Naive thymus-derived CD8-positive, alpha-beta T cell (primary cell): ENCODE data around the gene POMT1. TPM values are rescaled to one million over a fixed set of nuclear protein-coding genes. Genes with fewer than 3 reads are reported as not detected.
"Not testable (repeated sequence)": the region's sequence is repeated elsewhere in the genome, so short reads cannot be mapped to it uniquely, and the experiment has no call there.

Experiments
- ATAC-seq, 2 donors: fragments of 150-1000 bp; cut with Tn5 transposase in 1 of 2; sonication (Bioruptor Pico), chemical (Tn5 transposase) in 1 of 2; 1 replicate in 1 of 2; 2 replicates in 1 of 2; pipeline ENCODE4 v1.10.0; 2021; ENCODE audit warnings: mild to moderate bottlenecking in 2 of 2, moderate library complexity in 2 of 2
- POLR2A ChIA-PET: fragments of 350-600 bp; sonication (Branson Sonifier 250); formaldehyde crosslinking; loops from one replicate; lab custom pipeline; 2021; ENCODE audit warnings: antibody characterized with exemption; lab: Charles Lee
- DNase-seq, 10 donors: peaks; one replicate each; pipeline versions ENCODE4 v3.0.0 to v3.0.0-alpha.2; 2020 to 2022
- H3K27ac Mint-ChIP-seq, 10 donors: one replicate each; pipeline ENCODE4 v1.8.0; 2020 to 2022; ENCODE audit warnings: mild to moderate bottlenecking in 10 of 10, mixed read lengths in 10 of 10, moderate library complexity in 4 of 10, inconsistent platforms in 1 of 10
- H3K27me3 Mint-ChIP-seq, 5 donors: one replicate each; pipeline ENCODE4 v1.8.0; 2021 to 2022; ENCODE audit warnings: mixed read lengths in 5 of 5
- H3K36me3 Mint-ChIP-seq, 3 donors: one replicate each; pipeline ENCODE4 v1.8.0; 2020 to 2022; ENCODE audit warnings: mixed read lengths in 3 of 3, mild to moderate bottlenecking in 2 of 3, inconsistent platforms in 1 of 3
- H3K4me1 Mint-ChIP-seq, 4 donors: one replicate each; pipeline ENCODE4 v1.8.0; 2021 to 2022; ENCODE audit warnings: mixed read lengths in 4 of 4
- H3K4me3 Mint-ChIP-seq, 10 donors: one replicate each; pipeline ENCODE4 v1.8.0; 2020 to 2022; ENCODE audit warnings: mild to moderate bottlenecking in 10 of 10, mixed read lengths in 10 of 10, moderate library complexity in 6 of 10, inconsistent platforms in 1 of 10
- H3K9me3 Mint-ChIP-seq, 9 donors: one replicate each; pipeline ENCODE4 v1.8.0; 2020 to 2022; ENCODE audit warnings: mixed read lengths in 9 of 9, mild to moderate bottlenecking in 3 of 9, inconsistent platforms in 1 of 9, moderate library complexity in 1 of 9
- polyA plus RNA-seq, 3 donors: library from polyadenylated mRNA; unstranded; fragments of 300-500 nt; fragmentation: Illumina TruSeq; gene quantifications; one replicate each; pipeline ENCODE4 v1.2.3, GENCODE V29; 2021
- total RNA-seq, 8 experiments: library from RNA in 2 of 8; stranded (reverse) in 2 of 8; gene quantifications; one replicate each; pipeline ENCODE4 v1.2.3 and lab custom pipeline; 2021 to 2026

POMT1 gene
- total and polyA plus RNA-seq, 5 experiments from 2014 or later = 7.4 to 48.9 (median 11.1) TPM

DNA sequence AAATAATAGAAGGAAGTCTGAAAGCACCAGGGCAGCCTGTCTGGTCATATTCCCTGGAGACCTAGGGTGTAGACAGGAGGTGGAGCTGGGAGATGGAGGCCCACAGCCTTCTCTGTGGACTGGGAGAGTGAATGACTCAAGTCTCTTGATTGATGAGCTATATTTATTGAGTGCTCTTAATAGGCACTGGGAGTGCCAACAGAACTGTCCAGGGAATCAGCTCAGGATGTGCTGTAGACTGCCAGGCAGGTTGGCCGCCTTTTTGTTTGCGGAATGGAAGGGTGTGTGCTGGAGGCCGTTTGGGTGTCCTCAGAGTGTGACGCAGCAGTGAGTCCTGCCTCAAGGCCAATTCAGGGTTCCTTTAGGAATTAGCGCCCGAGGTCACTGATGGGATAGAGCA is 33.4 kb upstream of the POMT1 start:
- peak overlapping the region in 2 of 10 donors; percentile 59 to 65 for H3K27ac Mint-ChIP-seq
- H3K9me3 Mint-ChIP-seq = no peaks in the 10 kb centered on the region
- ATAC-seq = no peak
- peaks cover 13 to 94% (median 34%) of the 10 kb centered on the region in 3 donors for H3K36me3 Mint-ChIP-seq
- DNase-seq = no peak
- peaks cover 0 to 19% (median 12%) of the 10 kb centered on the region in 4 donors for H3K4me1 Mint-ChIP-seq
- H3K4me3 Mint-ChIP-seq = no peak overlapping the region
- POLR2A ChIA-PET = interaction anchor here (0.8 kb wide), 1 partner anchor 23 kb away, joined by 4 read pairs; no protein-coding TSS in a partner anchor
- H3K27me3 Mint-ChIP-seq = no peaks in the 10 kb centered on the region

DNA sequence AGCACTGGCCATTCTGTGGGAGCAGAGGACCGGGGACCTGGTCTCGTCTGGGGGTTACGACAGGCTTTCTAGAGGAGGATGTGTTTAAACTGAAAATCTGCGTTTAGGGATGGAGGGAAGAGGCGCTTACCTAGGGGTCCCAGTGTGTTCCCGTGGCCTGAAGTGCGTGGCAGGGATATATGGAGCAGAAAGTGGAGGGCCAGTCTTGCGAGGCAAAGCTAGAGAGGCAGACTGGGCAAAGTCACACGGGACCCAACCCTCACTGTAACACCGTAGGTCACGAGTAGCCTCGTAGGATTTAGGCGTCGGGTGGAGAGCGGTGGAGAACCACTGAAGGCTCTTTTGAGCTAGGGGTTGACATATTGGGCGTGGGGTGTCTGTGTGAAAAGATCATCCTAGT is 32.8 kb upstream of the POMT1 start:
- DNase-seq (no peak), ATAC-seq (no peak)
- Mint-ChIP-seq H3K27me3 (no peaks in the 10 kb centered on the region), H3K4me3 (peak overlapping the region in 2 of 10 donors; percentile 5 to 28), H3K36me3 (peaks cover 13 to 94% (median 36%) of the 10 kb centered on the region in 3 donors), H3K9me3 (no peaks in the 10 kb centered on the region), H3K4me1 (peaks cover 0 to 19% (median 13%) of the 10 kb centered on the region in 4 donors), H3K27ac (peak overlapping the region in 5 of 10 donors; percentile 8 to 85 (median 54))
- POLR2A ChIA-PET = interaction anchor here (0.6 kb wide), 2 partner anchors 21 to 230 kb away, joined by 3 to 5 read pairs; no protein-coding TSS in a partner anchor

DNA sequence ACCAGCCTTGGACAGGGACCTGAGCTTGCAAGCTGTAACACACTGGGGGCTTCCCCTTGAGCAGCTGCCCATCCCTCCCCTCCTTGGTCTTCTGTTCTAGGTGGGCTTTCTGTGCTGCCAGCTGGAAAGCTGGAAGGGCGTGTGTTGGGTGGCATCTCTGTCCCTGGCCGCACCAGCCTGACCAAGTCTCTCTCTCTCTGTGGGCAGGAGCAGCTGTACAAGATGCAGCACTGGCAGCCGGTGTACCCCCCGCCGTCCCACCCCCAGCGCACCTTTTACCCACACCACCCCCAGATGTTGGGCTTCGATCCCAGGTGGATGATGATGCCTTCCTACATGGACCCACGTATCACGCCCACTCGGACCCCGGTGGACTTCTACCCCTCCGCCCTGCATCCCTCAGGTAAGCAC is 32.1 kb upstream of the POMT1 start:
- ATAC-seq = no peak
- peaks cover 13 to 94% (median 31%) of the 10 kb centered on the region in 3 donors for H3K36me3 Mint-ChIP-seq
- peak overlapping the region in 3 of 10 donors; percentile 4 to 49 (median 24) for H3K27ac Mint-ChIP-seq
- peaks cover 0 to 16% (median 13%) of the 10 kb centered on the region in 4 donors for H3K4me1 Mint-ChIP-seq
- DNase-seq = no peak
- POLR2A ChIA-PET = interaction anchor here (0.6 kb wide), 2 partner anchors 22 to 231 kb away, joined by 3 to 5 read pairs; no protein-coding TSS in a partner anchor
- no peaks in the 10 kb centered on the region for H3K9me3 Mint-ChIP-seq
- no peak overlapping the region for H3K4me3 Mint-ChIP-seq
- no peaks in the 10 kb centered on the region for H3K27me3 Mint-ChIP-seq

DNA sequence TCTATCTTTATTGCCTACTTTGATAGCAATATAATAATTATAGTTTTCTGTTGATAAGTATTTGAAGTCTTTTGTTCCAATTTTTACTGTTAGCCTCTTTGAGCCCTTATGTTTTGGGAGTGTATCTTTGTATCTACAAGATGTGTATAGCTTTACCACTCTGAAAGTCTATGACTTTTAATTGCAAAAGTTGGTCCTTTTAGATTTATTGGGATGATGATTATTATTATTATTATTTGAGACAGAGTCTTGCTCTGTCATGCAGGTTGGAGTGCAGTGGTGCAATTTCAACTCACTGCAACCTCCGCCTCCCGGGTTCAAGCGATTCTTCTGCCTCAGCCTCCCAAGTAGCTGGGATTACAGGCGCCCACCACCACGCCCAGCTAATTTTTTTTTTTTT is 30.6 kb upstream of the POMT1 start:
- H3K9me3 Mint-ChIP-seq, H3K27ac Mint-ChIP-seq, H3K27me3 Mint-ChIP-seq, DNase-seq, ATAC-seq, H3K4me3 Mint-ChIP-seq, POLR2A ChIA-PET: not testable (repeated sequence)
- H3K36me3 Mint-ChIP-seq = peaks cover 13 to 90% (median 29%) of the 10 kb centered on the region in 3 donors
- H3K4me1 Mint-ChIP-seq = peaks cover 0 to 17% (median 13%) of the 10 kb centered on the region in 4 donors

DNA sequence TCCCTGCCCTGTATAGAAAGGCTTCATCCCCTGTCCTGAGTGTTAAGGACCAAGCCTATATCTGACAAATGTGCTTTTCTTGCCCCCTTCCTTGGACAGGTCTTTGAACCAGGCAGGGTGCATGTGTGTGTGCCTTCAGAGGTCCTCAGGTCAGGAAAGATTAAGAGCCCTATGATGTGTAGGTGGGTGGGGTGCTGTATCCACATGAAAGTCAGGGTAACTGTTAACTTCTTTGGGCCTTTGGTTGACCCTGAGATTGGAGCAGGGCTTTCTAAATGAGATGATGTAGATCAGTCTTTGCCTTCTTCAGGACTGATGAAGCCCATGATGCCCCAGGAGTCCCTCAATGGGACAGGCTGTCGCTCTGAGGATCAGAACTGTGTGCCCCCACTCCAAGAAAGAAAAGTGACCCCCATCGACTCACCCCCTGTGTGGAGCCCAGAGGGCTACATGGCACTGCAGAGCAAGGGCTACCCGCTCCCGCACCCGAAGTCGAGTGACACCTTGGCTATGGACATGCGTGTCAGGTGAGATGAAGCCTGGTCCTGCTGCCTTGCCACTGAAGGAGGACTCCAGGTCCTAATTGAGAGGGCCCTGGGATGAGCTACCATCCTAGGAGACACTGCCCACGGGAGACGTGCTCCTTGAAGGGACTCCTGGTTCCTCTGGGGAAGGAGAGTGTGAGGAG is 29.4 kb upstream of the POMT1 start:
- Mint-ChIP-seq H3K36me3 (peaks cover 13 to 91% (median 31%) of the 10 kb centered on the region in 3 donors), H3K27ac (peak overlapping the region in 9 of 10 donors; percentile 15 to 86 (median 46)), H3K4me1 (peaks cover 1 to 22% (median 16%) of the 10 kb centered on the region in 4 donors), H3K9me3 (no peaks in the 10 kb centered on the region), H3K4me3 (no peak overlapping the region), H3K27me3 (no peaks in the 10 kb centered on the region)
- POLR2A ChIA-PET = interaction anchor here (1.0 to 1.1 kb wide), 2 partner anchors 14 to 15 kb away, joined by 3 read pairs; no protein-coding TSS in a partner anchor
- DNase-seq (no peak), ATAC-seq (no peak)

DNA sequence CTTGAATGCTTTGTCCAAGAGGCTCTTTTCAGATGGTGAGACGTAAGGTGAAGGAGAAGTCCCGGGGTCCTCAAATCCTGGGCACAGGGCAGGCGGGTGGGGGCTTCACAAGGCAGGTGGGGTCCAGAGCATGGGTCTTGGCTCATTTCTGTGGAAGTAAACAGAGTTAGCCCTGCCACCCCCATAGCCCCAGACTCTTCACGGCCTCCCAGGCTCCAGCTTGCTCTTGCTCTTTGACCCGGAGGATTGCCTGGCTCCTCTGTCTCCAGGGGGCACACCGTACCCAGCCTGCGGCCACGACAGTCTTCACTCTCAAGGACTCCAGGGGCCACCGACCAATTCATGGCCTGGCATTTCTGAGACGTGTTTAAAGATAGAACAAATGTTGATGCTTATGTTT is 28.8 kb upstream of the POMT1 start:
- no peak overlapping the region for H3K4me3 Mint-ChIP-seq
- ATAC-seq = no peak
- peaks cover 13 to 93% (median 31%) of the 10 kb centered on the region in 3 donors for H3K36me3 Mint-ChIP-seq
- no peaks in the 10 kb centered on the region for H3K9me3 Mint-ChIP-seq
- peak overlapping the region in 5 of 10 donors; percentile 12 to 86 (median 55) for H3K27ac Mint-ChIP-seq
- no peaks in the 10 kb centered on the region for H3K27me3 Mint-ChIP-seq
- H3K4me1 Mint-ChIP-seq = peaks cover 2 to 23% (median 17%) of the 10 kb centered on the region in 4 donors
- POLR2A ChIA-PET = interaction anchor here (0.7 to 1.1 kb wide), 3 partner anchors 14 to 206 kb away, joined by 3 read pairs; no protein-coding TSS in a partner anchor
- DNase-seq = no peak

DNA sequence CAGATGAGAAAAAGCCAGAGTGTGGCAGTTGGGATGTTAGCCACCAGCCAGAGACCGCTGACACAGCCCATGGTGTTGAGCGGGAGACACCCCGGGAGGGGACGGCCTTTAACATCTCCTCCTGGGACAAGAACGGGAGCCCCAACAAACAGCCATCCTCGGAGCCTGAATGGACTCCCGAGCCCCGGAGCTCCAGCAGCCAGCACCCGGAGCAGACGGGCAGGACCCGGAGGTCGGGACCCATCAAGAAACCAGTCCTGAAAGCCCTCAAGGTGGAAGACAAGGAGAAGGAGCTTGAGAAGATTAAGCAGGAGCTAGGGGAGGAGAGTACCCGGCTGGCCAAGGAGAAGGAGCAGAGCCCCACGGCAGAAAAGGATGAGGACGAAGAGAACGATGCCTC is 28.0 kb upstream of the POMT1 start:
- DNase-seq (no peak), ATAC-seq (no peak)
- POLR2A ChIA-PET = interaction anchor here (0.7 to 1.0 kb wide), 2 partner anchors 16 to 207 kb away, joined by 3 read pairs; no protein-coding TSS in a partner anchor
- H3K27me3 Mint-ChIP-seq = no peaks in the 10 kb centered on the region
- no peak overlapping the region for H3K27ac Mint-ChIP-seq
- no peak overlapping the region for H3K4me3 Mint-ChIP-seq
- peaks cover 13 to 94% (median 33%) of the 10 kb centered on the region in 3 donors for H3K36me3 Mint-ChIP-seq
- no peaks in the 10 kb centered on the region for H3K9me3 Mint-ChIP-seq
- peaks cover 3 to 25% (median 16%) of the 10 kb centered on the region in 4 donors for H3K4me1 Mint-ChIP-seq

DNA sequence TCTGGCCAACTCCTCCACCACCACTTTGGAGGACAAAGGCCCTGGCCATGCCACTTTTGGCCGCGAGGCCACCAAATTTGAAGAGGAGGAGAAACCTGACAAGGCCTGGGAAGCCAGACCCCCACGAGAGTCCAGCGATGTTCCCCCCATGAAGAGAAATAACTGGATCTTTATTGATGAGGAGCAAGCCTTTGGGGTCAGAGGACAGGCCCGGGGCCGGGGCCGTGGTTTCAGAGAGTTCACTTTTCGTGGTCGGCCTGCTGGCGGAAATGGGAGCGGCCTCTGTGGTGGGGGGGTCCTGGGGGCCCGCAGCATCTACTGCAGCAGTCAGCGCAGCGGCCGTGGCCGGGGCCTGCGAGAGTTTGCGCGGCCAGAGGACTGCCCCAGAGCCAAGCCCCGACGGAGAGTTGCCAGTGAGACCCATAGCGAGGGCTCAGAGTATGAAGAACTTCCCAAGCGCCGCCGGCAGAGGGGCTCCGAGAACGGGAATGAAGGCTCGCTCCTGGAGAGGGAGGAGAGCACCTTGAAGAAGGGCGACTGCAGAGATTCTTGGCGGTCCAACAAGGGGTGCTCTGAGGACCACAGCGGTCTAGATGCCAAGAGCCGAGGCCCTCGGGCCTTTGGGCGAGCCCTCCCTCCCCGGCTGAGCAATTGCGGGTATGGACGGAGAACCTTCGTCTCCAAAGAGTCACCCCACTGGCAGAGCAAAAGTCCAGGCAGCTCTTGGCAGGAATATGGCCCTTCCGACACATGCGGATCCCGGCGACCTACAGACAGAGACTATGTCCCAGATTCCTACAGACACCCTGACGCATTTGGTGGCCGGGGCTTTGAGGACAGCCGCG is 27.4 kb upstream of the POMT1 start:
- H3K27ac Mint-ChIP-seq = no peak overlapping the region
- no peak overlapping the region for H3K4me3 Mint-ChIP-seq

DNA sequence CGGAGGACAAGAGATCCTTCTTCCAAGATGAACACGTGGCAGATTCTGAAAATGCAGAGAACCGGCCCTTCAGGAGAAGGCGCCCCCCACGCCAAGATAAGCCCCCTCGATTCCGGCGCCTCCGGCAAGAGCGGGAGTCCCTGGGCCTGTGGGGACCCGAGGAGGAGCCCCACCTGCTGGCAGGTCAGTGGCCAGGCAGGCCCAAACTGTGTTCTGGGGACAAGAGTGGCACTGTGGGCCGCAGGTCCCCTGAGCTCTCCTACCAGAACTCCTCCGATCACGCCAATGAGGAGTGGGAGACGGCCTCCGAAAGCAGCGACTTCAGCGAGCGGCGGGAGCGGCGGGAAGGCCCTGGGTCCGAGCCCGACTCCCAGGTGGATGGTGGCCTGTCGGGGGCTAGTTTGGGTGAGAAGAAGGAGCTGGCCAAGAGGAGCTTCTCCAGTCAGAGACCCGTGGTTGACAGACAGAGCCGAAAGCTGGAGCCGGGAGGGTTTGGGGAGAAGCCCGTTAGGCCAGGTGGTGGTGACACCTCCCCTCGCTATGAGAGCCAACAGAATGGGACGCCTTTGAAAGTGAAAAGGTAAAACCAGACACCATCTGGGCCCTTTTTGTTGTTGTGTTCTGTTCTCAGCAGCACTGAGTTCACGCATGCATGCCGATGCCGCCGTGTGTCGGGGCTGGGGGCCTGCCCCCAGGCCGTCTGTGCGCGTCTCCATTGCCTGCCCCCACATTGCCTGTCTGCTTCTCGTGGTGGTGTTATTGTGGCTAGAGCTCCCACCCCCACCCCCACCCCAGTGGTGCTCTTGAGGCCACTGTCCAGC is 26.6 kb upstream of the POMT1 start:
- Mint-ChIP-seq H3K4me3 (no peak overlapping the region), H3K36me3 (peaks cover 4 to 91% (median 25%) of the 10 kb centered on the region in 3 donors), H3K4me1 (peaks cover 3 to 16% (median 10%) of the 10 kb centered on the region in 4 donors), H3K27ac (no peak overlapping the region), H3K9me3 (no peaks in the 10 kb centered on the region), H3K27me3 (no peaks in the 10 kb centered on the region)
- POLR2A ChIA-PET = interaction anchor here (0.6 to 2.1 kb wide), 4 partner anchors 60 to 126 kb away, joined by 3 to 6 read pairs (median 4); no protein-coding TSS in a partner anchor
- DNase-seq (no peak), ATAC-seq (no peak)

More for the DNA sequence above, 27.4 kb upstream of the POMT1 start:
- ATAC-seq (no peak), DNase-seq (no peak)
- H3K27me3 Mint-ChIP-seq = no peaks in the 10 kb centered on the region
- POLR2A ChIA-PET = interaction anchor here (2.1 kb wide), 1 partner anchor 125 kb away, joined by 6 read pairs; no protein-coding TSS in a partner anchor
- no peaks in the 10 kb centered on the region for H3K9me3 Mint-ChIP-seq
- peaks cover 9 to 93% (median 31%) of the 10 kb centered on the region in 3 donors for H3K36me3 Mint-ChIP-seq
- peaks cover 3 to 20% (median 11%) of the 10 kb centered on the region in 4 donors for H3K4me1 Mint-ChIP-seq

DNA sequence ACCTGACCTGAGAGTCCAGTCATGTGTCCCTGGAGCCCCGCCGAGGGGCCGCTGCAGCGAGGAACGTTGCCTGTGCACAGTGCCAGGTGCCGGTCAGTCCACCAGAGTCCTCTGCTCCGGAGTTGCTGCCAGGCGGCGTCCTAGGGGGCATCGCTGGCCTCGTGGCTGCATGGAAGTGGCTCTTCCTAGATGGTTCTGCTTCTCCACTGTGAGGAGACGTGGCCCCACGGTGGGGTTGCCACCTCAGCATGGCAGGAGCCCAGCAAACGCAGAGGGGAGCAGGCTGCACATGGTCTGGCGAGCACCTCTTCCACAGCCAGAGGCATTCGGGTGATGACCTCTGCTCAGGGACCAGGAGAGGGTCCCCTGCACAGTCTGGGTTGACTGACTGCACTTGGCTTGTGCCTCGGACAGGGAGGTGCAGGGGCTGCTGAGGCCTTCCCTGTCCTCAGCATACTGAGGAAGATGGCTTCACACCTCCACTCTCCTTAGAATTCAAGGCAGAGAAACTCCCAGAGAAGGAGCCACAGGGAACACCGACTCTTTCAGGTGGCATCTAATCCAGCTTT is 25.9 kb upstream of the POMT1 start:
- Mint-ChIP-seq H3K27ac (no peak overlapping the region), H3K36me3 (peaks cover 3 to 89% (median 19%) of the 10 kb centered on the region in 3 donors), H3K4me1 (peaks cover 3 to 13% (median 10%) of the 10 kb centered on the region in 4 donors), H3K4me3 (no peak overlapping the region), H3K27me3 (no peaks in the 10 kb centered on the region), H3K9me3 (no peaks in the 10 kb centered on the region)
- no peak for ATAC-seq
- DNase-seq = no peak
- POLR2A ChIA-PET = interaction anchor here (1.1 to 2.1 kb wide), 3 partner anchors 61 to 127 kb away, joined by 3 to 6 read pairs (median 3); no protein-coding TSS in a partner anchor

DNA sequence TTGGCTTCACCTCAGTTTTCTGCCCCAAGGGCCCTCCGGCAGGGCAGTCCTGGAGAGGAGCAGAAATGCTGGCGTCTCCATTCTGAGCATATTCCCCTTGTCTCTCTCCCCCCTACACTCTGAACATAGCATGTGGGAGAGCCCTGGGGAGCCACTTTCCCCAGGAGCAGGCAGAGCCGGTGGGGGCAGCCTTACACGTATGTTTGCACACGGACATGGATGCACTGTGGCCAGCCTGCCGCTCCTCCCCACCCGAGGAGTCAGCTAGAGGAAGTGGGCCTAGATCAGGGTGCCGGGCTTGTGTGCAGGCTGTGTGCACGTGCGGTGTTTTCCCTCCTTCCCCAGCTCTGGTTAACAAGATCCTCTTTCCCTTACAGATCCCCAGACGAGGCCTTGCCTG is 25.4 kb upstream of the POMT1 start:
- no peak for DNase-seq
- Mint-ChIP-seq H3K9me3 (no peaks in the 10 kb centered on the region), H3K27me3 (no peaks in the 10 kb centered on the region), H3K27ac (peak overlapping the region in 2 of 10 donors; percentile 24 to 65), H3K4me3 (no peak overlapping the region), H3K4me1 (peaks cover 3 to 13% (median 11%) of the 10 kb centered on the region in 4 donors), H3K36me3 (peaks cover 3 to 89% (median 17%) of the 10 kb centered on the region in 3 donors)
- POLR2A ChIA-PET = interaction anchor here (1.1 to 2.1 kb wide), 2 partner anchors 61 to 127 kb away, joined by 3 to 6 read pairs; no protein-coding TSS in a partner anchor
- ATAC-seq = no peak
